GM10248 (cell line): ENCODE data around the gene ITPRIP.

Source experiments
- CTCF ChIA-PET: fragments of 300-600 bp; sonication (Branson Sonifier 250); formaldehyde crosslinking; extraction: SDS; loops from one replicate; lab custom pipeline; 2021; ENCODE audit warnings: antibody characterized with exemption; lab: Yijun Ruan, JAX
- POLR2A ChIA-PET: fragments of 350-650 bp; sonication (Branson Sonifier 250); formaldehyde crosslinking; extraction: SDS; loops from one replicate; lab custom pipeline; 2020; ENCODE audit warnings: antibody characterized with exemption; lab: Yijun Ruan, JAX
- DNase-seq: peaks from one replicate; pipeline ENCODE4 v3.0.0; 2012; ENCODE audit errors: extremely low spot score
- CTCF ChIP-seq: IDR thresholded peaks from 2 replicates; pipeline ENCODE4 v1.5.1; 2012; ENCODE audit warnings: mild to moderate bottlenecking, low read depth; ENCODE audit errors: extremely low read depth, missing control alignments, control extremely low read depth

Gene ITPRIP

GRCh38 chr10:104318326-104318725 lies 19.9 kb downstream of the ITPRIP start:
- no peak for DNase-seq
- TF ChIP-seq CTCF = no peak
- ChIA-PET CTCF (interaction anchor here (1.7 to 5.6 kb wide), 3 partner anchors 12 to 32 kb away, joined by 6 to 50 read pairs (median 7); no protein-coding TSS in a partner anchor), POLR2A (no interaction called here)

DNA sequence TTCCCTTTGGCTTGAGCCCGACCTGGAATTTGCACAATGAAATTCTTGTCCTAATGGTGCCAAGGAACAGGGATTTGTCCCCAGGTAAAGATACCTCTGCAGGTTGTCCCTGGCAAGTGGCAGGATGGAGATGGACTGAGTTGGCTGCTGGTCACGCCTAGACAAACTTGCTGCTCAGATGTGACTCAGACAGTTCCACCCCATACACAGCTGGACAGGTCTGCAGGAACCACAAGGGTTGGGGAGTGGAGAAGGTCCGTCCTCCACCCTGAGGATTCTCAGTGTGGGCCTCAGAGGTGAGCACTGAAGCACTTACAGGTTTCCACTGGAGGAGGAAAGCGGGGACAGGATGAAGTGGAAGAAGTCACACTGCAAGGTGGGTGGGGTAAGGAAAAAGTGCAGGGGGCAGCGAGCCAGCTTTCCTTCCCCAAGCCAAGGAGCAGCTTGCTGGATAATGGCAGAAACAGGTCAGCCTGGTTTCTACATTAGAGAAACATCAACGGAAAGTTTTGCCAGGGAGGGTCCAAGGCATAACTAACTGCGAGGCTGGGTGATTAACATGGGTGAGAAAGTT lies 20.5 kb downstream of the ITPRIP start:
- TF ChIP-seq CTCF = no peak
- POLR2A ChIA-PET = no interaction called here
- CTCF ChIA-PET = interaction anchor here (1.1 to 5.6 kb wide), 4 partner anchors 12 to 32 kb away, joined by 4 to 50 read pairs (median 6); no protein-coding TSS in a partner anchor
- no peak for DNase-seq

DNA sequence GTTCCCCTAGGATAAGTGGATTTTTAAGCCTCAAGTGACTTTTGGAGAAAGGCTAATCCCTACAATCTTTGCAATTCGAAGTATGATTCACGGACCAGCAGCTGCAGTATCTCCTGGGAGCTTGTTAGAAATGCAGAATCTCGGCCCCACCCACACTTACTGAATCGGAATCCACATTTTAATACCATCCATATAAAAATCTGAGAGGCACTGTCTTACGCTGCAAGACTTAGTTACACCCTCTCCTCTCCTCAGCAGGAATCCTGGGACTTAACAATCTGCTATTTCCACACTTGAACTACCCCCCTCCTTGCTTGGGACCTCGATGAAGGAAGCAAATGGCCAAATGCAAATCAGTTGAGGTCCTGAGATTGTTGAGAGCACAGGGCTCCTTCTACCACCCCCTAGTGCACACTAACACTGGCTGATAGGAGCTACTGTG lies 21.0 kb downstream of the ITPRIP start:
- no peak for DNase-seq
- CTCF ChIA-PET = interaction anchor here (1.1 to 5.6 kb wide), 3 partner anchors 11 to 33 kb away, joined by 4 to 50 read pairs (median 7); no protein-coding TSS in a partner anchor
- POLR2A ChIA-PET = no interaction called here
- no peak for TF ChIP-seq CTCF

DNA sequence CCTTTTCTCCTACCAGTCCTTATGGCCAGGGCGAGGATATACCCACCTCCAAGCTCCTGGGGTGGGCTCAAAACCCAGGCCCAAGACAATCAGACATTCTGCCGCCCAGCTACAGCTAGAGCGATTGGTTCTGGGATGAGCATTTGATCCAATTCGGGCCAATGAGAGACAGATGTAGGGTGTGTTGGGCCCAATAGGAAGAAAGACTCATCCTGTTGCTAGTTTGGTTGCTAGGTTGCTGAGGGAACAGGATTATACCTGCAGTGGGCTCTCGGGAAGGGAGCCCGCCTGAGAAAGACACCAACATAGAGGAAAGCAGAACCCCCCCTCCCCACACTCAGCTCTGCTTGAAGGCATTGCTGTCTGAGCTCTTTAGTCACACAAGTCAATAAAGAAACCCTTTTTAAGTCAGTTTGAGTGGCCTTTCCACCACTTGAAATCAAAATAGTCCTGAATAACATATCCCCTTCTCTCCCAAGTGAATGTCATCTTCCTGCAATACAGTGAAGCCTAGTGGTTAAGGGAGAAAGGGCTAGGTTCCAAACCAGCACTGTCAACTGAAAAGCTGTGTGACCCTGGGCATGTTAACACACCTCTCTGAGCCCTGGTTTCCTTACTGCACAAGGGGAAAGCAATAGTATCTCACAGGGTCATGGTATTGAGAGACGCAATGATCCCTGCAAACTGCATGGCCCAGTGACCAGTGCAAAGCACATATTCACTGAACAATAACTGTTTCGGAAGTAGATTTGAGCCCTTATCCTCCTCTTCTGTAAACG lies 21.8 kb downstream of the ITPRIP start:
- TF ChIP-seq CTCF = no peak
- ChIA-PET POLR2A (no interaction called here), CTCF (interaction anchor here (1.1 to 5.6 kb wide), 4 partner anchors 10 to 37 kb away, joined by 3 to 50 read pairs (median 10); partner anchors contain the start of gene CFAP58)
- no peak for DNase-seq

DNA sequence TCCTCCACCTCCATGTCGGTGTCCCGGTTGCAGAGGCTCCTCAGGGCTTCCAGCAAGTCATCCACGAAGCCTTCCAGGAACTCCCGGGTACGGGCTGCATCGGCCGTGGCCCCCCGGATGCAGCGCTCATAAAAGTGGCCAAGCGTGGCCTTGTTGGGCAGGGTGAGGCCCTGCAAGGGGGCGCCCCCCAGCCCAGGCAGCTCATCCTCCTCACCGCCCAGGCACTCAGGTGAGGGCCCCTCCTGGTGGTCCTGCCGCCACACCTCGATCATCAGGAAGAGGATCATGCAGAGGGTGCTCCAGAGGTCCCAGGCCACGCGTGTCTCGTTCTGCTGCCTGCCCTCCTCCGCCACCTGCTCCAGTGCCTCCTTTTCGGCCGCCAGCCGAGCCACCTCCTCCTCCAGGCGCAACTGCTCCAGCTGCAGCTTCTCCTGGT lies 22.8 kb downstream of the ITPRIP start:
- ChIA-PET CTCF (interaction anchor here (1.7 to 5.6 kb wide), 3 partner anchors 9 to 38 kb away, joined by 6 to 50 read pairs (median 13); partner anchors contain the start of gene CFAP58), POLR2A (no interaction called here)
- no peak for TF ChIP-seq CTCF
- no peak for DNase-seq
